ENCODE results near the gene ADGRF5. TPM values are rescaled to one million over a fixed set of nuclear protein-coding genes. Genes with fewer than 3 reads are reported as not detected.

The ADGRF5 gene
- total RNA-seq, result 238 TPM
- long read RNA-seq, full-length matches to known transcripts, result 14 of 224 reads
- long read RNA-seq, partial matches to known transcripts, result 175 of 224 reads
- long read RNA-seq, other reads (novel, unspliced or antisense), result 35 of 224 reads

- Histone ChIP-seq H3K27me3 (ENCODE audit: low read depth) (no peaks in the 10 kb centered on the region), H3K4me3 (peak within 1 kb of the TSS; percentile 62), H3K9me3 (no peaks in the 10 kb centered on the region), H3K36me3 (no peaks in the 10 kb centered on the region), H3K27ac (peak within 1 kb of the TSS; percentile 91), H3K4me1 (peaks cover 69% of the 10 kb centered on the region)
- TF ChIP-seq CTCF (IDR thresholded peaks at IDR 0.05), result no peak
- intact Hi-C loops (cut with DNase I), result no loop called here
- DNase-seq (peak; percentile 59), ATAC-seq (peak; percentile 79 to 81)
These were observed at the start of gene ADGRF5 for GRCh38 chr6:46921731-46922130. ADGRF5 (minus strand) TSS chr6:46921938; CDS start chr6:46906762, 15,176 bp downstream.

DNA sequence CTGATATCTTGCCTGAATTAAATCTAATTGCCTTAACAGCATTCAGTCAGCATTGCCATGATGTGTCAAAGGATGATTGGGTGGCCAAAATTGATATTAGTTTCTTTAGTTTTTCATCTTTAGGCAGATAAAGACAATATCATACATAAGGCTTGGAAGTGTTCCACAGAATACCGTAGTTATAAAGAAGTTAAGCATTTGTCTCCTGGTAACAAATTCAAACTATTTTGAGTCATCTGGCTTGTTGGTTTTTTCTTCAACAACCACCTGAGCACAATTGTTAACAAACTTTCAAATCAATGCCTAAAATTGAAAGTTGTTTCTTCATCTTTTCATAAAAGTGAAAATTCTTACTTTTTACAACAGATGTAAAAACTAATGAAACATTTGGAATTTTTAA, 47.5 kb upstream of the ADGRF5 start:
- H3K27me3 ChIP-seq (ENCODE audit: low read depth), result no peaks in the 10 kb centered on the region
- no peaks in the 10 kb centered on the region for H3K36me3 ChIP-seq
- no peak overlapping the region for H3K4me3 ChIP-seq
- DNase-seq (no peak), ATAC-seq (no peak)
- H3K4me1 ChIP-seq, result peaks cover 17% of the 10 kb centered on the region
- no peak overlapping the region for H3K27ac ChIP-seq
- intact Hi-C loops (cut with DNase I), result no loop called here
- TF ChIP-seq CTCF (IDR thresholded peaks at IDR 0.05), result no peak
- H3K9me3 ChIP-seq, result no peaks in the 10 kb centered on the region

DNA sequence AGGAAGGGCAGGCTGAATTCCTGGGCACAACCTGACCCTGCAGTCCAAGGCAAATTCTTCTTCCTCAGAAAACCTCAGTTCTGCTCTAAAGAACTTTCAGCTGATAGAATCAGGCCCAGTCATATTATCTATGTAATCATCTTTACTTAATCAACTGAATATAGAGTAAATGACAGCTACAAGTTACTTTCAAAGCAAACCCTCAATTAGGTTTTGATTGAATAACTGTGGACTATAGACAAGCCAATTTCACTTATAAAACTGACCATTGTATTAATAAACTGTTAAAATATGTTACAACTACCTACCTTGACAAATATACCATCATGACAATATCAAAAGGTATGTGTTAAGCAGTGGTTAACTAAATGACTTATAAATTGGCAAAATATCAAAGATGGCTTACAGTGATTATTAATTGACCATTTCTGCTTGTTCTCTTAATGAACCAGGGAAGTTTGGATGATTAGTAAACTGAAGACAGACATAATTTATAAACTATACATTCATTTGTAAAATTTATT, 46.1 kb upstream of the ADGRF5 start:
- no peaks in the 10 kb centered on the region for H3K9me3 ChIP-seq
- no peak overlapping the region for H3K4me3 ChIP-seq
- DNase-seq (no peak), ATAC-seq (no peak)
- H3K27me3 ChIP-seq (ENCODE audit: low read depth), result no peaks in the 10 kb centered on the region
- intact Hi-C loops (cut with DNase I), result no loop called here
- peaks cover 20% of the 10 kb centered on the region for H3K4me1 ChIP-seq
- TF ChIP-seq CTCF (IDR thresholded peaks at IDR 0.05), result no peak
- H3K27ac ChIP-seq, result no peak overlapping the region
- H3K36me3 ChIP-seq, result no peaks in the 10 kb centered on the region

GRCh38 chr6:46964716-46965519, 43.2 kb upstream of the ADGRF5 start:
- H3K9me3 ChIP-seq, result no peaks in the 10 kb centered on the region
- no peaks in the 10 kb centered on the region for H3K27me3 ChIP-seq (ENCODE audit: low read depth)
- H3K4me1 ChIP-seq, result peaks cover 20% of the 10 kb centered on the region
- DNase-seq, result no peak
- peak in 1 of 2 donors; percentile 81 for ATAC-seq
- H3K4me3 ChIP-seq, result no peak overlapping the region
- intact Hi-C loops (cut with DNase I), result no loop called here
- H3K27ac ChIP-seq, result no peak overlapping the region
- TF ChIP-seq CTCF (IDR thresholded peaks at IDR 0.05), result no peak
- H3K36me3 ChIP-seq, result no peaks in the 10 kb centered on the region

DNA sequence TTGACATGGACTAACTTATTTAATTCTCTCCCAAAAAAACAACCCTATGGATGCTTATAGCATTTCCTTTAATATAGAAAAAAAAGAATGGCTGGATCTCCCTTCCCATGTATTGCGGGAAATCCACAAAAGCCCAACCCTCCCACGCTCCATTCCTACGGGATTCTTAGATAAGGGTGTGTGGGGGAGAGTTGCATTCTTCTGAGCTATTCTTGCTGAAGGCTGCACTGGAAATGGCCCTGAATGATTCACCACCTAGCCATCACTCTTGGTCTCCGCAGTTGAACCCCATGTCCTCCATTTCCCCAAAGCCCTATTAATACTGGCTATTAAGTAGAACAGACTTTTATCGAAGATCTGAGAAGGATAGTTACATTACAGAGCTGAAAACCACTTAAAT, 41.9 kb upstream of the ADGRF5 start:
- Histone ChIP-seq H3K36me3 (no peaks in the 10 kb centered on the region), H3K9me3 (no peaks in the 10 kb centered on the region), H3K27me3 (ENCODE audit: low read depth) (no peaks in the 10 kb centered on the region), H3K27ac (no peak overlapping the region), H3K4me3 (no peak overlapping the region), H3K4me1 (peaks cover 20% of the 10 kb centered on the region)
- no peak for ATAC-seq
- DNase-seq, result no peak
- intact Hi-C loops (cut with DNase I), result no loop called here
- TF ChIP-seq CTCF (IDR thresholded peaks at IDR 0.05), result no peak

Data from lower lobe of right lung (tissue), 2 donors.